HCT116 (cell line): Measurements from ENCODE around the gene TMEM132E.

Source experiments
- CEBPB ChIP-seq: IDR thresholded peaks from 2 replicates; pipeline ENCODE4 v1.6.1; 2012; ENCODE audit warnings: low read depth
- POLR2A ChIP-seq: IDR thresholded peaks from 2 replicates; pipeline ENCODE4 v1.7.0; 2011; ENCODE audit warnings: borderline replicate concordance; ENCODE audit not compliant: insufficient read depth, insufficient read length; ENCODE audit errors: extremely low read depth
- SP1 ChIP-seq: IDR thresholded peaks from 2 replicates; pipeline ENCODE4 v1.6.1; 2012; ENCODE audit warnings: low read depth
- TF ChIP-seq, protein P1 (sequence below), 3 experiments: fragments of 200-600 bp in 1 of 3; sonication (generic) in 1 of 3; IDR thresholded peaks in 2 of 3; conservative IDR thresholded peaks in 1 of 3; 2 replicates each; pipeline ENCODE4 v1.5.1; 2012 to 2017; ENCODE audit warnings: low read depth in 2 of 3, low read length in 2 of 3, antibody characterized with exemption in 1 of 3, borderline replicate concordance in 1 of 3, control low read depth in 1 of 3, mild to moderate bottlenecking in 1 of 3, mixed read lengths in 1 of 3, mixed run types in 1 of 3, moderate library complexity in 1 of 3; ENCODE audit not compliant: insufficient read depth in 1 of 3
- TF ChIP-seq, protein P2 (sequence below): IDR thresholded peaks from 2 replicates; pipeline ENCODE4 v1.6.1; 2012
- TF ChIP-seq, protein P3 (sequence below): IDR thresholded peaks from 2 replicates; pipeline ENCODE4 v1.6.1; 2011; ENCODE audit warnings: mild to moderate bottlenecking, low read length, moderate library complexity; ENCODE audit not compliant: insufficient replicate concordance; ENCODE audit errors: extremely low read depth

DNA sequence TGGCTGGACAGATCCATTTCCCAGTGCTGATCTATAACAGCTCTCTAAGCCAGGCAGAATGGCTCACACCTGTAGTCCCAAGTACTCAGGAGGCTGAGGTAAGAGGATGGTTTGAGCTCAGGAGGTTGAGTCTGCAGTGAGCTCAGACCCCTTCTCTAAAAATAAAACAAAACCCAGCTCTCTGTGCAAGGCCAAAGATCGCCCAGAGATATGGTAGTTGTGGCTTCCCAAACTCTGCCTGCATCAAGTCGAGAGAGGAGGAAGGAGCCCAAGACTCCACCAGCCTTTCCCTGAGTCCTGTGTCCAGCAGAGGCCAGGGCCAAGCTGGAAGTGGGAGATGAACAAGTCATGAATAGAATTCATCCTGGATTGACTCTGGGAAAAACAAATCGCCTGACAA lies 88.8 kb downstream of the TMEM132E start:
- TF ChIP-seq, protein P1, sequence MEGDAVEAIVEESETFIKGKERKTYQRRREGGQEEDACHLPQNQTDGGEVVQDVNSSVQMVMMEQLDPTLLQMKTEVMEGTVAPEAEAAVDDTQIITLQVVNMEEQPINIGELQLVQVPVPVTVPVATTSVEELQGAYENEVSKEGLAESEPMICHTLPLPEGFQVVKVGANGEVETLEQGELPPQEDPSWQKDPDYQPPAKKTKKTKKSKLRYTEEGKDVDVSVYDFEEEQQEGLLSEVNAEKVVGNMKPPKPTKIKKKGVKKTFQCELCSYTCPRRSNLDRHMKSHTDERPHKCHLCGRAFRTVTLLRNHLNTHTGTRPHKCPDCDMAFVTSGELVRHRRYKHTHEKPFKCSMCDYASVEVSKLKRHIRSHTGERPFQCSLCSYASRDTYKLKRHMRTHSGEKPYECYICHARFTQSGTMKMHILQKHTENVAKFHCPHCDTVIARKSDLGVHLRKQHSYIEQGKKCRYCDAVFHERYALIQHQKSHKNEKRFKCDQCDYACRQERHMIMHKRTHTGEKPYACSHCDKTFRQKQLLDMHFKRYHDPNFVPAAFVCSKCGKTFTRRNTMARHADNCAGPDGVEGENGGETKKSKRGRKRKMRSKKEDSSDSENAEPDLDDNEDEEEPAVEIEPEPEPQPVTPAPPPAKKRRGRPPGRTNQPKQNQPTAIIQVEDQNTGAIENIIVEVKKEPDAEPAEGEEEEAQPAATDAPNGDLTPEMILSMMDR (IDR thresholded peaks at IDR 0.05 in 2 of 3, conservative IDR thresholded peaks at IDR 0.05 in 1 of 3; ENCODE audit: borderline replicate concordance in 1 of 3, insufficient read depth in 1 of 3, low read depth in 2 of 3, low read length in 2 of 3): no peak
- TF ChIP-seq POLR2A (no peak), SP1 (no peak), CEBPB (no peak)
- TF ChIP-seq, protein P2, sequence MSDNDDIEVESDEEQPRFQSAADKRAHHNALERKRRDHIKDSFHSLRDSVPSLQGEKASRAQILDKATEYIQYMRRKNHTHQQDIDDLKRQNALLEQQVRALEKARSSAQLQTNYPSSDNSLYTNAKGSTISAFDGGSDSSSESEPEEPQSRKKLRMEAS: no peak
- TF ChIP-seq, protein P3, sequence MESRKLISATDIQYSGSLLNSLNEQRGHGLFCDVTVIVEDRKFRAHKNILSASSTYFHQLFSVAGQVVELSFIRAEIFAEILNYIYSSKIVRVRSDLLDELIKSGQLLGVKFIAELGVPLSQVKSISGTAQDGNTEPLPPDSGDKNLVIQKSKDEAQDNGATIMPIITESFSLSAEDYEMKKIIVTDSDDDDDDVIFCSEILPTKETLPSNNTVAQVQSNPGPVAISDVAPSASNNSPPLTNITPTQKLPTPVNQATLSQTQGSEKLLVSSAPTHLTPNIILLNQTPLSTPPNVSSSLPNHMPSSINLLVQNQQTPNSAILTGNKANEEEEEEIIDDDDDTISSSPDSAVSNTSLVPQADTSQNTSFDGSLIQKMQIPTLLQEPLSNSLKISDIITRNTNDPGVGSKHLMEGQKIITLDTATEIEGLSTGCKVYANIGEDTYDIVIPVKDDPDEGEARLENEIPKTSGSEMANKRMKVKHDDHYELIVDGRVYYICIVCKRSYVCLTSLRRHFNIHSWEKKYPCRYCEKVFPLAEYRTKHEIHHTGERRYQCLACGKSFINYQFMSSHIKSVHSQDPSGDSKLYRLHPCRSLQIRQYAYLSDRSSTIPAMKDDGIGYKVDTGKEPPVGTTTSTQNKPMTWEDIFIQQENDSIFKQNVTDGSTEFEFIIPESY: no peak
